HL-60/S4 (cell line): ENCODE data around the gene BTG2.
"Not testable (repeated sequence)": the region's sequence is repeated elsewhere in the genome, so short reads cannot be mapped to it uniquely, and the experiment has no call there.

ENCODE experiments used
- in situ Hi-C: fragments of 300-500 bp; cut with MboI; formaldehyde crosslinking; loops from 2 replicates; pipeline ENCODE4 v1.14.3; 2022; ENCODE audit warnings: low sequenced_read_pairs

The BTG2 gene

GRCh38 chr1:203311368-203312301 lies 6.3 kb downstream of the BTG2 start:
- in situ Hi-C loops, result no loop called here

DNA sequence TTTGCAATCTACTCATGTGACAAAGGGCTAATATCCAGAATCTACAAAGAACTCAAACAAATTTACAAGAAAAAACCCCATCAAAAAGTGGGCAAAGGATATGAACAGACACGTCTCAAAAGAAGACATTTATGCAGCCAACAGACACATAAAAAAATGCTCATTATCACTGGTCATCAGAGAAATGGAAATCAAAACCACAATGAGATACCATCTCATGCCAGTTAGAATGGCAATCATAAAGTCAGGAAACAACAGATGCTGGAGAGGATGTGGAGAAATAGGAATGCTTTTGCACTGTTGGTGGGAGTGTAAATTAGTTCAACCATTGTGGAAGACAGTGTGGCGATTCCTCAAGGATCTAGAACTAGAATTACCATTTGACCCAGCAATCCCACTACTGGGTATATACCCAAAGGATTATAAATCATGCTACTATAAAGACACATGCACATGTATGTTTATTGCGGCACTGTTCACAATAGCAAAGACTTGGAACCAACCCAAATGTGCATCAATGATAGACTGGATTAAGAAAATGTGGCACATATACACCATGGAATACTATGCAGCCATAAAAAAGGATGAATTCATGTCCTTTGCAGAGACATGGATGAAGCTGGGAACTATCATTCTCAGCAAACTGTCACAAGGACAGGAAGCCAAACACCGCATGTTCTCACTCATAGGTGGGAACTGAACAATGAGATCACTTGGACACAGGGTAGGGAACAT lies 8.9 kb downstream of the BTG2 start:
- in situ Hi-C loops, result not testable (repeated sequence)

DNA sequence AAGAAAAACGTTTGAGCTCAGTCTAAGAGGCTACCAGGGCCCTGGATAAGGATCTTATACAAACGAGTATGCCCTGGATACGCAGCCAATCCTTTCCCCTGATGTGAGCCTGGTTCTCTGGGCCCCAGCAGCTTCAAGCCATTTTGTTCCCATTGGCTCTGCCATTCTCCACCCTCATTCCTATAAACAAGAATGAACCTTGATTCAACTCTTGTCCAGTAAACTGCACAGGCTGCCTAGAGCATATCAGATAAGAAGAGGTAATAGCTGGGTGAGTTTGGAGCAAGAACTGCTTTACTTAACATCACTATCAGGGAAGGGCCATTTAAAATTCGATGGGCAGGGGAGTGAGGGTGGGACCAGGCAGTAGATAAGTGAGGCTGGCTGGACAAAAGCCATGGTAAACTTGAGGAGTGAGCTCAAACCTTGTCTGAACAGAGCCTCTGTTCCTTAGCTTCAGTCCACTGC lies 11.3 kb downstream of the BTG2 start:
- in situ Hi-C loops, result no loop called here

DNA sequence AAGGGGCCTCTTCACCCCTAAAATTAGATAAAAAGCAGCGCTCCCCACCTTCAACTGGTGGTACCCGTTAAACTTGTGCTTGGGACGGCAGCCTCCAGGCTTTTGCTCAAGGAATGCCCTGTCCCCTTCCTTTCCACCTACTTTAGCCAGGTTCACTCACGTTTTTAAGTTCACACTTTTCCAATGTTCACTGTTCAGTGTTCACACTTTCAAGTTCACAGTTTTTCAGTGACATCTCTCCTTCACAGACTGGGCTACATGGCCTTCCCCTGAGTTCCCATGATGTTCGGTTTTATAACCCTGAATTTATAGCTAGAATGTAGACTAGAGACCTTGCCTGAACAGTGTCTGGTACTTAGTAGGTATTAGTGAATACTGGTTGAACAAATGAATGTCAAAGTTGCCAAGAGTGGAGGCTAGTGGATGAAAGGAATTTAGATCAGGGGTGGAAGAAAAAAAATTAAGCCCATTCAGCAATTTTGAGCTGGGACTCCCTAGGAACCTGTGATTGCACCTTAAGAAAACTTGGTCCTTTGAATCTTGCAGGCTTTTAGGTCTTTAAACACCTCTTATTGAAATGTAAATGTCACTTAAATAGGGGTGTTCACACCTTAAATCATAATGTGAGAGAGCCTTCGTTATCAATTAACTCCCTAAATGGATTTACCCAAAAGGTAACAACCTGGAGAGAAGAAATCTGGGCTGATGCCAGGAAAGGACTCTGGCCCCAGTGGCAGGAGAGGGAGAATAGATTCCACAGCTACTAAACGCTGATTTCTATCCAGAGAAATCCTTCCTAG lies 12.3 kb downstream of the BTG2 start:
- in situ Hi-C loops, result no loop called here

DNA sequence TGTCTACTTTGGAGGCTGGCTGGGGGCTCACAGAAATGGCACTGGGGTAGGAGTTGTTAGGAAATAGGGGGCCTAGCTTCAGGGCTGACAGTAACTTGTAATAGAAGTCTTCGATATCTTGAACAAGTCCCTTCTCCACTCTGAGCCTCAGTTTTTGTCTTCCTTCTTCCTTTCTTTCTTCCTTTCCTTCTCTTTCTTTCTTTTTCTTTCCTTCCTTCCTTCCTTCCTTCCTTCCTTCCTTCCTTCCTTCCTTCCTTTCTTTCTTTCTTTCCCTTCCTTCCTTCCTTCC lies 12.9 kb downstream of the BTG2 start:
- in situ Hi-C loops, result no loop called here

- in situ Hi-C loops, result no loop called here
Measured at GRCh38 chr1:203320591-203321272, 15.4 kb downstream of the BTG2 start.

GRCh38 chr1:203321273-203322052 lies 16.1 kb downstream of the BTG2 start:
- in situ Hi-C loops, result no loop called here

DNA sequence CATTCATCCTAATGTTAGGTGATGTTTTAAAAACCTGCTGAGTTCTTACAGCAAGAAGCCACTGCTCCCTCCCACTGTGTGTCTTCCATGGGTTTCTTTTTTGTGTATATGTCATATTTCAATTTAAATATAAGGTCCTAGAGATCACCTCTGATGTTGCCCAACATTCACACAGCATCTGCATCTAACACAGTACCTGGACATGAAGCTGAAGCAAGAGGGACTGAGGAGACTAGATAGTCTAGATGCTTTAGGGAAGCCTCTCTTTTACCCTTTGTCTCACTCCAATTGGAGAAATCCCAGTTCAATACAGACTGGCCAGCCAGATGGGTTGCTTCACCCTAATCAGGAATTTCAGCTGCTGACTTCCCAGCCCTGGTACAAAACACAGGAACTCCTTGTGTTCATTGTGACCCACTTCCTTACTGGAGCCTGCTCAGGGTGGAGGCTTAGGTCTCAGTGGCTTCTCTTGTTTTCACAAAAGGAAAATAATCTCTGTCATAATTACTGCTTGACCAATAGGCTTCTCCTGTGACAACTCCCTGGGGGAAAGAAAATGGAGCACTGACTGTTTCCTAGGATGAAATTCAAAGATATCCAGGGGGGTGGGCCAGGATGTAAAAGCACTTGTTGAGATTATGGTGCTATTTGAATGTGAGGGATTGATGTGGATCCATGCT lies 17.3 kb downstream of the BTG2 start:
- in situ Hi-C loops, result no loop called here

- in situ Hi-C loops, result no loop called here
Measured at GRCh38 chr1:203323587-203323986, 18.3 kb downstream of the BTG2 start.

DNA sequence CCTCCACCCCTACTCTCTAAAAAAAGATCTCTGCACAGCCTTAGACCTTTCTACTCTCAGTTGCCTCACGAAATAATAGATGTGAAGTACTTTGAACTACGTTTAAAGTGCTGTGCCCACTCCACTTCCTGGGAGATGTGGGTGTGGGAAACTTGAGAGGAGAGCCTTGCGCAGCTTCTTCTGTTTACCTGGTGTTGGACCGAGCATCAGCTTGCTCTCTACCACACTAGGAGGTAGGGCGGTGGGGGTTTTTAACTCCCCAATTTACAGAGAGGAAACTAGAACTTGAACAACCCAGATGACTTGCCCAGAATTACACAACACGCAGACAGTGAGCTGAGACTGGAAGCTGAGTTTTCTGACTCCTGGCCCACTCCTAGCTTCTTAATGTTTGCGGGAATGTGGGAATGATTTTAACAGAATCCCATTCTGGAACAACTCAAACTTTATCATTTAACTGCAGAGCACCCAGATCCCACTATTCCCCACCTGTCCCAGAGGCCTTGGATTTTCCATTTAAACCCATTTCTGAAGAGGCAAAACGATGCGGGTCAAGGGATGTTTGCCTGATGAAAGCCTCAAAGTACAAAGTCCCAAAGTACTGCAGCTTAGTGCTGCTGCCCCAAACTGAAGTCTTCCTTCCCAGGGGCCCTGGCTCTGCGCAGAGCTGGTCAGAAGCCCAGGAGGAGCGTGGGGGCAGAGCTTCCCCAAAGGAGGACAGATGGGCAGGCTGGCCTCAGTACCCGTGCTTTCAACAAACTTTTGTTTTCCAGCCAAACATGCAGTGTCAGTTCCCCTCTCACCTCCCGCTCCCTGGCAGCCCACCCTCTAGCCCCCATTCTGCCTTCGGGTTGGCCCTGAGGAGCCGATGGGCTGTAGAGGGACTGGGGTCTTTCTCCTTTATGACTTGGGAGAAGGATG lies 19.0 kb downstream of the BTG2 start:
- in situ Hi-C loops, result no loop called here

- in situ Hi-C loops, result no loop called here
Measured at GRCh38 chr1:203325026-203325417, 19.7 kb downstream of the BTG2 start.

DNA sequence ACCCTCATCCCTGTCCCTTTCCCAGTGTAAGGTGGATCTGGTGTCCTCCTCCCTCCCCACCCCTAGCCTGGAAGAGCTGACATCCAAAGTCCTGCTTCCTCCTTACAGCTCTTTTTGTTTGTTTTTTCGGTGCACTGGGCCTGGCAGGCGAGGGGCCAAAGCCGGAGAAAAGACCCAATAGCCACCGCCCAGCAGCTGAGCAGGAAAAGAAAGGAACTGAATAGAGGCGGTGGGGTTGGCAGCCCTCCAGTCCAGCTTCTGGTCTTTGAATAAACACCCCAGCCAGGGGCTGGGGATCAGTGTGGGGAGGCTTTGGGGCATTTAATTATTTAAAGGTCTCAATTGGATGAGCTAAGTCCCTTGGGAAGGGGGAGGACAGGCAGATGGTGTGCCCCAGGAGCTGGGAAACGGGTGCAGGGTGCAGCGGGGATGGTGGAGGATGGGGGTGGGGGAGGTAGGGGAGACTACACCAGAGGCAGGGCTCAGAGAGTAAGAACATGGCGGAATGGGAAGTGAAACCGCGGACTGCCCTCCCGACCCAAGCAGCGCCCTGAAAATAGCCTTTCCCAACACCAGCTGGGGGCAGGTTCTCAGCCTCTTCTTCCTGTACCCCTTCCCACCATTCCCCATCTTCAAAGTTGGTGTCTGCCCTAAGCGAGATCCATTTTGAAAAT lies 20.2 kb downstream of the BTG2 start:
- in situ Hi-C loops, result no loop called here

- in situ Hi-C loops, result no loop called here
Measured at GRCh38 chr1:203326830-203327683, 21.7 kb downstream of the BTG2 start.

GRCh38 chr1:203327684-203328457 lies 22.6 kb downstream of the BTG2 start:
- in situ Hi-C loops, result no loop called here

DNA sequence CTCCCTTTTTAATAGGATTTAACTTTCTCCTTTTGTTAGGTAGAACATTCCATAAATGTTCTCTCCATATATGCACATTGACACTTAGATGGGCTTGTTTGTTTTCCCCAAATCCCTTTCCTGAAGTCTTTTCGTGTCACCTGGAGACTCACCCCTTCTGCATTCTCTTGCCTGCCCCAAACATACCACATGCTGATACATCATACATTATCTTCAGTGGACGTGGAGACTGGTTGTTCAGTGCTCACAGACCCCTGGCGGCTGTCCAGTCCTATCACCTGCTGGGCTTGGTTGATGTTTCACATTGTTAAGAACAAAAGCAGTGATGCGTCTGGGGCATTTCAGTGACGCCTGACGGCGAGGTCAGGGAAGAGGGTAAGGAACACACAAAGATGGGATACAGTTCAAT lies 23.4 kb downstream of the BTG2 start:
- in situ Hi-C loops, result no loop called here

DNA sequence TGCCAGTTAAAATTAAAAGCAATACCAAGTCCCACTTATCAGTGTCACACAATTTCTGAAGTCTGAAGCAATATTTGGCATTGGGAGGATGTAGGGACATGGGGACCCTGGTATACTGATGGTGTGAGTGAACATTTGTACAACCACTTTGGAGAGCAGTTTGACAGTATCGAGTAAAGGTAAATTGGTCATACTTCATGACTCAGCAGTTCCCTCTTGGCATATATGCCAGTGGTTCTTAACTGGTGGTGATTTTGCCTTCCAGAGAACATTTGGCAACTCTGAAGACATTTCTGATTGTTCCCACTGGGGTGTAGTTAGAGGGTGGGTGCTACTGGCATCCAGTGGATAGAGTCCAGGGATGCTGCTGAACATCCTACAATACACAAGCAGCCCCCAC lies 25.9 kb downstream of the BTG2 start:
- in situ Hi-C loops, result no loop called here
